Breast epithelium (tissue), 3 donors: ENCODE results near the gene PSORS1C1.

Experiments used
- POLR2A ChIP-seq: fragments of 450-650 bp; IDR thresholded peaks from one replicate; pipeline ENCODE4 v1.6.1; 2016; ENCODE audit warnings: antibody characterized with exemption, mild to moderate bottlenecking, moderate library complexity
- POLR2AphosphoS5 ChIP-seq, 3 donors: sonication (generic); formaldehyde crosslinking; IDR thresholded peaks; one replicate each; pipeline ENCODE4 v1.6.1; 2017; ENCODE audit warnings: antibody characterized with exemption in 3 of 3
- TF ChIP-seq, protein P1 (sequence below), 3 donors: fragments of 450-650 bp; IDR thresholded peaks; one replicate each; pipeline ENCODE4 v1.5.1; 2016 to 2017; ENCODE audit warnings: antibody characterized with exemption in 3 of 3, mild to moderate bottlenecking in 3 of 3, moderate library complexity in 3 of 3

DNA sequence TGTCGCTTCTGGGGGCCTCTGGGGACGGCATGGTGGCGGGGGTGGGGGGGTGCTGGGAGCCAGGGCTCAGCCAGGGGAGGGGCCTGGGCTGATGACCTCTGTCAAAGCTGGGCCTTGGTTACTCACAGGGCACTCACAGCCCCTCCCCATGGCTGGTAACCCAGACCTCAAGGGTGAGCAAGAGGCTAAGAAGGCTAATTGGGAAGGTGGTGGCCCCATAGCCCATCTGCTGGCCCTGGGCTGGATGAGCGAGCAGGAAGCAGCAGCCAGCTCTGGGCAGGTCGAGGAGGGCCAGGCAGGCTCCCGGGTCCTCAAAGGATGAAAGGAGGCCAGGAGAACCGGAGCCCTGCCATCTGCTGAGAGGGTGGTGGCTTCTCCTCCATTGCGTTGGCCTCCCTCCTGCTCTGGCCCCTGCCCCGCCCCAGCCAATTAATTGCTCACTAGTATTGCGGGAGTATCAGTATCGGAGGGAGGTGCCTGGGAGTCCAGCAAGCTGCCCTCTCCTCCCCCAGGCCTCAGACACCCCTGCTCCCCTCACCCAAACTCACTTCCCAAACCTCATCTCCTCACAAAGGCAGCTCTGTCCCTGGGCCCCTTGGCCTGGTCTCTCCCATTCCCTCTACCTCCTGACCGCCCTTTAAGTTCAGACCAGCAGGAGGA is 6.7 kb downstream of the PSORS1C1 start:
- TF ChIP-seq POLR2A: no peak
- TF ChIP-seq, protein P1, sequence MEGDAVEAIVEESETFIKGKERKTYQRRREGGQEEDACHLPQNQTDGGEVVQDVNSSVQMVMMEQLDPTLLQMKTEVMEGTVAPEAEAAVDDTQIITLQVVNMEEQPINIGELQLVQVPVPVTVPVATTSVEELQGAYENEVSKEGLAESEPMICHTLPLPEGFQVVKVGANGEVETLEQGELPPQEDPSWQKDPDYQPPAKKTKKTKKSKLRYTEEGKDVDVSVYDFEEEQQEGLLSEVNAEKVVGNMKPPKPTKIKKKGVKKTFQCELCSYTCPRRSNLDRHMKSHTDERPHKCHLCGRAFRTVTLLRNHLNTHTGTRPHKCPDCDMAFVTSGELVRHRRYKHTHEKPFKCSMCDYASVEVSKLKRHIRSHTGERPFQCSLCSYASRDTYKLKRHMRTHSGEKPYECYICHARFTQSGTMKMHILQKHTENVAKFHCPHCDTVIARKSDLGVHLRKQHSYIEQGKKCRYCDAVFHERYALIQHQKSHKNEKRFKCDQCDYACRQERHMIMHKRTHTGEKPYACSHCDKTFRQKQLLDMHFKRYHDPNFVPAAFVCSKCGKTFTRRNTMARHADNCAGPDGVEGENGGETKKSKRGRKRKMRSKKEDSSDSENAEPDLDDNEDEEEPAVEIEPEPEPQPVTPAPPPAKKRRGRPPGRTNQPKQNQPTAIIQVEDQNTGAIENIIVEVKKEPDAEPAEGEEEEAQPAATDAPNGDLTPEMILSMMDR (IDR thresholded peaks at IDR 0.05): no peak
- TF ChIP-seq POLR2AphosphoS5 (IDR thresholded peaks at IDR 0.05): no peak
